Measurements from ENCODE around the gene SMTNL2.

GRCh38 chr17:4536259-4536741 is 48.0 kb upstream of the SMTNL2 start:
- TF ChIP-seq YBX1 (IDR thresholded peaks at IDR 0.05) (no peak), POLR2AphosphoS5 (IDR thresholded peaks at IDR 0.05; ENCODE audit: control insufficient read depth, insufficient read depth, low read depth, low read length) (no peak), CTCF (IDR thresholded peaks at IDR 0.05 in 2 of 3, conservative IDR thresholded peaks at IDR 0.05 in 1 of 3; ENCODE audit: insufficient read depth in 2 of 3, low read depth in 1 of 3, low read length in 3 of 3) (no peak), SREBF2 (CRISPR knock-in tag; IDR thresholded peaks at IDR 0.05) (no peak), XRCC5 (IDR thresholded peaks at IDR 0.05; ENCODE audit: low read depth, low read length) (no peak), MAX (CRISPR knock-in tag; IDR thresholded peaks at IDR 0.05) (no peak)
